GM19043 (cell line): ENCODE results near the gene PLEKHA3.

Source experiments
- ATAC-seq: cut with Tn5 transposase; IDR thresholded peaks from one replicate; pipeline ENCODE4 v1.9.1; 2021; ENCODE audit warnings: low read depth; ENCODE audit not compliant: unreplicated experiment

The PLEKHA3 gene

DNA sequence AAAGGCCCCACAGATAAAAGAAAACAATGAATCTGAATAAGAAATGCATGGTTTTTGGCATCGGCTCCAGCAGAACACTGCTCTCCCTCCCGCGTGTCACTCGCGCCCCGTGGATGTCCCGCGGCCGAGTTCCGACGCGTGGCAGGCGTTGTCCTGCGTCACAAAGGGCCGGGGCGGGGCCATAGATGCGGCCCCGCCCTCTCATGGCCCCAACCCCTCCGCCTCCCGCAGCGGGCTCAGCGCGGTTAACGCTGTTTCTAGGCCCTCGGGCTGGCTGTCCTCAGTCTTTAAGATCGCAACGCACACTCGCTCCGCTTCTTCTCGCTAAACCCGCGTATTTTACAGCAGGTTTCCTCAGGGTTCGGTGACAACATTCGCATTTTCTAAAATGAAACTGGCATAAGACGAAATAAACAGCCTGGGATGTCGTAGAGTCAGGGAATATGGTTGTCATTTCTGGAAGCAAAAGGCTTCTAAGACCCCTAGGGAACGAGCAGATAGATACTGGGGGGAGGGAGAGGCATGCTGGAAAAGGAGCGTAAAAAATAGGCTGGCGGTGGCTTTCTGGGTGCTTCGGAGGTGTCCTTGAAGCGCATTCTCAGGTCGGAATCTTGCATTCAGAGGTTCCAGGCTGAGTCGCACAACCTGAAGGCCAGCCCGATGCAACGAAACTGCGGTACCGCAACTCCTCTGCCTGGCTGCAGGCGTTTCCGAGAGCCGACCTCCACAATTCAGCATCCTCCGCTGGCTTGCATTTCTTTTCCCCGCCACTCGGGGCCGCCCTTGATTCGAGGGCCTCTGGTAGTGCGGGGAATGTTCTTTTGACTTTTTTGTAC is 1.6 kb upstream of the PLEKHA3 start, which contains the start of gene FKBP7:
FKBP7 (minus strand) TSS at position 162 of the 836 bp plus-strand sequence; CDS start at position 61, 101 bp downstream.
- peak; percentile 37 for ATAC-seq

DNA sequence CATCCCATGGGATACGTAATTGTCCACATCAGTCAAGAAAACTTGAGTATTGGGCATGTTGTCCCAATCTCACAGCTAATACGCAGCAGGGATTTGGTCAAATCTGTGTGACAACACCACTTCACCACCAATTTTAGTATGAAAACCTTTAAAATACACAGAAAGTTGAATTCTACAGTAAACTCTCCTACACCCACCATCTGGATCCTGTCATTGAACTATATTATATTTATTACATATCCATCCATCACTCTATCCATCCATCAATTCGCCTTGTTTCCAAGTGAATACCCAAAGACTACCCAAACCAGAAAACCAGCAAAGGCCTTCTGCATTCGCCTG is 1.0 kb upstream of the PLEKHA3 start:
- ATAC-seq = no peak

DNA sequence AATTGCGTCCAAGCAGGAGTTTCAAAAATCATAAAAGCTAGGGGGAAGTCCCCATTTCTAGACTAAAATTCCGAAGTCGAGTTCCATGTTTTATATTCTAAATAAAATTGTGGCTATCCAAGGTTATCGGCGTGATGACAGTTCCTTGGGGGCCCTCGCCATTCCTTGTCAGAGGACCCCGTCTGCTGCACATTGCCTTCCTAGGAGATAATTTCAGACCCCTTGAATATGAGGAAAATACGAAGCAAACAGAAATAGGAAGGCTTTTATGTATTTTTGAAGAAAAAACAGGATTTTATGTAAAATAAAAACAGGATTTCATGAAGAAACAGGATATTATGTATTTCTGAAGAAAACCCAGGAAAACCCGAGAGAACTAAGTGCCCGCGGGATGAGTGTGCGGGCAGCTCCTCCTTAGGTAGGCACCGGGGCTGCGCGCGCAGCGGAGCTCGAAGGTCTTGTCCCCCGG is 465 bp upstream of the PLEKHA3 start:
- ATAC-seq = no peak

DNA sequence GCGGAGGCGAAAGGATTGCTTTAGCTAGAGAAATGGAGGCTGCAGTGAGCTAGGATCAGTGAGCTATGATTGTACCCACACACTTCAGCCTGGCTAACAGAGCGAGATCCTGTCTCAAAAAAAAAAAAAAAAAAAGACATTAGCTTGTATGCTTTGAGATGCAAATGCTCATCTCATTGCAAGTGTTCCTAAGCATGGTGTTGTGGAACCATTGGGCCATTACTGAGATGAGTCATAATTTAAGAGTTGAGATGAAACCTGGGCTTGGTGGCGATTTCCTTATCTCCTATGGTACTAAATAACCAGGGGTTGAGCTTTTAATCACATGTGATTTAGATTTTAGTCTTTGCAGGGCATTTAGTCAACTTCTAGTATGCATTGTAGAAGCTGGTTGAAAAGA is 2.2 kb downstream of the PLEKHA3 start:
- ATAC-seq = peak; percentile 36

DNA sequence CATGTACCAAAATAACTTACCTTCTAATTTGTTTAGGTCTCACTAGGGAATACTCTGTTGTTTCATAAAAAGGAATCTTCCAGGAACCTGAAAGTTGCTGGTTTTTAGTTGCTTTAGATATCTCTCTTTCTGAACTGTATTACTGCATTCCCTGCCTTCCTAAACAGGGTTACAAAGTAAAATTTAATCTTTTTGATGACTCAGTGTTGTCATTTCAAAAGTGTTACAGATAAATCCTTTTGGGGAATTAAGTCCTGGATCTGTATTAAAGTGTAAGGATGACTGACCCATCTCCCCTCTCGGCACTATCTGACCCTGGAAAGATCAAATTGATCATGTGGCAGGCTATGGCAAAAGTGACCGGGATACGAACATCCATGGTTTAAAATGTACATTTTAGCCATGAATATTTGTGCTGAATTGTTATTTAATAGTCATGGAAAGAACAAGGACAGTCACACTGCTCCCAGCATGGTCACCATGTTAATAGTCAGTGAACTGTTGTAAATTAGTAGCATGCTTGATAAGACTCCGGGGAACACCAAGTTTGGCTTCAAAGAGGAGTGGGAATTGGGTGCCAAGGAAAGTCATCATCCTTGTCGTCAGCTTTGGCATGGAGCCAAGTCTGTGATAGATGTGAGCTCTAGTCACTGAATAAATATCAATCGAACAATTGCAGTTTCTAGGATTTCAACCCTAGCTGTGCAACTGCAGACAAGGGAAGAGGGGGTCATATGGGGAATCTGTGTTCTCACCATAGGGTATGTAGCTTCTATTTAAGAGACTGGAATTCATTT is 4.2 kb downstream of the PLEKHA3 start:
- no peak for ATAC-seq

DNA sequence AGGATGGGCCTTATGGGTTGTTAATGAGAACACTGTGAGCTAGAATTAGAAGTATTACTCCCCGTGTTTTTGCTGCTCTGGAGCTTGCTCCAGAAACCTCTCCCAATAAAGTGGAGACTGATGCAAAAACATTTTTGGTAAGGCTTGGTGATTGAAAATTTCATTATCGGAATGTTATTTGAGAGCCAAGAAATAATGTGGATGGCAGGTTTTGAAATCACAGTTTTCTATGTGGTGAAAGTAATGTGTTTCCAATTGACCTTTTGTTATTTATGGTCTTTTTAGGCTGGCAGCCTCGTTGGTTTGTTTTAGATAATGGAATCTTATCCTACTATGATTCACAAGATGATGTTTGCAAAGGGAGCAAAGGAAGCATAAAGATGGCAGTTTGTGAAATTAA is 5.1 kb downstream of the PLEKHA3 start:
- no peak for ATAC-seq

DNA sequence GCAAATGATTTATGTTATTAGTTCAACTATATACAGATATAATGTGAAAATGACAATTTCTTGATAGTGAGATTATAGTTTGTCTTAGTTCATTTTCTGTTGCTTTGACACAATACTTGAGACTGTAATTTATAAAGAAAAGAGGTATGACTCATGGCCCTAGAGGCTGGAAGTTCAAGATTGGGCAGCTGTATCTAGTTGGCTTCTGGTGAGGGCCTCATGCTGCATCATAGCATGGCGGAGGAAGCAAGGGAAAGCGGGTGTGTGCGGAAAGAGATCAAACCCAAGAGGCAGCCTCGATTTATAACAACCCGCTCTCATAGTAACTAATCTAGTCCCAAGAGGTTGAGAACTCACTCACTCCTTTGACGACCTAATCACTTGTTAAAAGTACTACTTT is 11.4 kb downstream of the PLEKHA3 start:
- ATAC-seq = no peak

DNA sequence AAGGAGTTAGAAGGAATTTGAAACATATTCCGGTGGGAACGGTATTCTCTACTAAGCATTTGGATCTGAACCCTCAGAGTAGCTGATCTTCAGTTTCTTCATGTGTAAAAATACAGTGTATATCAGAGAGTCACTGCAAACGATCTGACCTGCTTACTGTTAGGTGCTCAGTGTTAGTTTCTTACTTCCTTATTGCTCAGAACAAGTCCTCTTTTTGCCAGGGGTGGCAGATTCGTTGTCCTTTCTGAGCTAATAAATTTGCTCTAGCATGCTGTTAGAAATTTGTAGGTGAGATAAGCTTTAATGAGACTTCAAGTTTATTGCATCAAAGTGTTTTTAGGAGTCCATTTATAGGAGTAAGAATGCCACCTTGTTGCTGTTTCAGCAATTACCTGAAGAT is 15.8 kb downstream of the PLEKHA3 start:
- ATAC-seq = no peak

DNA sequence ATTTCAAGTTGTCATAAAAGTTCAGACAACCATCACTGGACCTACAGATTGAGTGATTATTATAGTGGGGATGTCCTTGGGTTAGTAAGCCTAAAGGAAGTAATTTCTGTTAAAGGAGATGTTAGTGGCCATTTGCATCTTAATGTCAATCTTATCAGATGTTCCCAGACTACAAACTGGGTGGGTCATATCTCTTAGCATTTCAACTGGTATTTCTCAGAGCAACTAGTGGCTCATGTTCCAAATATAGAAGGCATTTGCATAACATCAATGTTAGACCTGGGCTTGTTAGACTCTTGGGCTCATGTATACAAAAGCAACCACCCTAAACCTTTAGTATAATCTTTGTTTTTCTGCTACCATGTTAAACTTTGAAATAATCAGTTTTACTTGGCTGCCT is 17.9 kb downstream of the PLEKHA3 start:
- ATAC-seq = no peak

GRCh38 chr2:178499640-178500039 is 19.4 kb downstream of the PLEKHA3 start:
- ATAC-seq = no peak

- ATAC-seq = no peak
Measured at GRCh38 chr2:178502751-178503150, 22.5 kb downstream of the PLEKHA3 start.

GRCh38 chr2:178506101-178506500 is 25.8 kb downstream of the PLEKHA3 start:
- ATAC-seq = no peak

DNA sequence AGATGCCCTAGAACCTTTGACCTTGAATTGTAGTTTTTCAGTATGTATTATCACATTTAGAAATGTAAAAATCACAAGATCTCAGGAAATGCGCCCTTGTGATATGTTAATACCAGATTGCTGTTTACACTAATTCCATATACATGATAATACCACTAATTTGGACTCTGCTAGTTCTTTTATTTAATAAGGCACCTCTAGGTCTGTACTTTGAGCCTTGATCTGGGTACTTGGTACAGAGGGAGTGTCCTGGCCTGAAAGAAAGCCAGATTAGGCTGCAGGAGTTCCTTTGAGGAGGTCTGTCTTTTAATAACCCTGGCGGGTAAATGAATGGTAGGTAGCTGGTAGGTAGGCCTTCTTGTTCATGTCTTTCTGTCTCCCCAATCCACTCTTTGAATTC is 26.3 kb downstream of the PLEKHA3 start:
- no peak for ATAC-seq

GRCh38 chr2:178506949-178507348 is 26.7 kb downstream of the PLEKHA3 start:
- no peak for ATAC-seq

GRCh38 chr2:178508646-178509045 is 28.4 kb downstream of the PLEKHA3 start:
- no peak for ATAC-seq

- no peak for ATAC-seq
Measured at GRCh38 chr2:178510384-178510783, 30.1 kb downstream of the PLEKHA3 start.

- ATAC-seq = no peak
Measured at GRCh38 chr2:178512484-178512883, 32.2 kb downstream of the PLEKHA3 start.

GRCh38 chr2:178513876-178514275 is 33.6 kb downstream of the PLEKHA3 start:
- no peak for ATAC-seq

GRCh38 chr2:178514664-178515063 is 34.4 kb downstream of the PLEKHA3 start:
- ATAC-seq = no peak

DNA sequence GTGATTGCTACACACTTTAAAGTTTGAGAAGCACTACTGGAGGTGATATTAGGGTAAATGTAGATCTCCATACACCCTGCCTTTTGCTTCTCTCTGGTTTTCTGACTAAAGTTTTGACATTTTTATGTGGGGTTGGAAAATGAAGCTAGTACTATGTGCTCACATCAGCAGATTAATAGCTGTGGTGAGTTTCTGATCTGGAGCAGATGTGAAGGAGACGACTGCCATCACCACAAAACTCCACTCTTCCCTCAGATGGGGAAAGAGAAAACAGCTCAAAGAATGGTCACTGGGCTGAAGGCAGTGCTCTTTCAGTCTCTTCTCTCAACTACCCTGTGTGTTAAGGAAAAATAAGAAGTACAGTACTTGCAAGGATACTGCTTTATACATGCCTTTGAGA is 37.2 kb downstream of the PLEKHA3 start:
- ATAC-seq = no peak

DNA sequence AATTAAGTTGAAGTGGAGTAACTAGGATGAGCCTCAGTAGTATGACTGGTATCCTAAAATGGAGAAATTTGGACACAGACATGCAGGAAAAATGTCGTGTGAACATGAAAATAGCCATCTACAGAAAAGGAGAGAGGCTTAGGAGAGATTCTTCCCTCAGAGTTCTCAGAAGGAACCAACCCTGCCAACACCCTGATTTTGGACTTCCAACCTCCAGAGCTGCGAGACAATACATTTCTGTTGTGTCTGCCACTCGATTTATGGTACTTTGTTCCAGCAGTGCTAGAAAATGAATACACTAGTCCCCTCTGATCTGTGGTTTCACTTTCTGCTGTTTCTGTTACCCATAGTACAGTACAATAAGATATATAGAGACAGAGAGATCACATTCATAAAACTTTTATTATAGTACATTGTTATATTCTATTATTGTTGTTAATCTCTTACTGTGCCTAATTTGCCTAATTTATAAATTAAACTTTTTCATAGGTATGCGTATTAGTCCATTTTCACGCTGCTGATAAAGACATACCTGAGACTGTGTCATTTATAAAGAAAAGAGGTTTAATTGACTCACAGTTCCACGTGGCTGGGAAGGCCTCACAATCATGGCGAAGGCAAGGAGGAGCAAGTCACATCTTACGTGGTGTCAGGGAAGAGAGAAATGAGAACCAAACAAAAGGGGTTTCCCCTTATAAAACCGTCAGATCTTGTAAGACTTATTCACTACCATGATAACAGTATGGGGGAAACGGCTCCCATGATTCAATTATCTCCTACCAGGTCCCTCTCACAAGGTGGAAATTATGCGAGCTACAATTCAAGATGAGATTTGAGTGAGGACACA is 41.3 kb downstream of the PLEKHA3 start:
- no peak for ATAC-seq
